GM12878 (cell line): Measurements from ENCODE around the gene DDX31. TPM values are rescaled to one million over a fixed set of nuclear protein-coding genes. Genes with fewer than 3 reads are reported as not detected.

Experiments
- ATAC-seq: fragments of 200-7000 bp; cut with Tn5 transposase; 3 replicates; pipeline ENCODE4 v1.9.1; 2020; ENCODE audit warnings: mild to moderate bottlenecking, moderate library complexity
- BruUV-seq: library from RNA; stranded (reverse); fragments of 400-500 nt; replicated peaks from 2 replicates; lab custom pipeline; 2021; lab: Mats Ljungman, UMichigan
- CTCF ChIA-PET: fragments of 300-600 bp; sonication (Branson Sonifier 250); formaldehyde crosslinking; extraction: SDS; loops from one replicate; lab custom pipeline; 2021; ENCODE audit warnings: inconsistent platforms; lab: Yijun Ruan, JAX
- POLR2A ChIA-PET: fragments of 350-600 bp; formaldehyde crosslinking; extraction: SDS; loops from one replicate; lab custom pipeline; 2021; ENCODE audit warnings: inconsistent platforms; lab: Charles Lee
- RAD21 ChIA-PET: fragments of 300-600 bp; sonication (Branson Sonifier 250); formaldehyde crosslinking; loops from one replicate; lab custom pipeline; 2023; ENCODE audit warnings: antibody characterized with exemption; ENCODE audit not compliant: unreplicated experiment; lab: Charles Lee
- SMC1A ChIA-PET: fragments of 300-600 bp; sonication (Branson Sonifier 250); formaldehyde crosslinking; loops from one replicate; lab custom pipeline; 2023; ENCODE audit not compliant: unreplicated experiment, uncharacterized antibody; lab: Charles Lee
- DNase-seq: peaks from one replicate; pipeline ENCODE4 v3.0.0-alpha.2; 2011; ENCODE audit warnings: low read depth, low spot score
- FAIRE-seq: peaks from 3 replicates; lab custom pipeline; 2011; peaks lifted over from hg19 to GRCh38; lab: Jason Lieb, UNC
- H2AFZ ChIP-seq: 2 replicates; pipeline ENCODE4 v1.6.0; 2011; ENCODE audit warnings: low read depth, low read length, control low read depth; ENCODE audit not compliant: control insufficient read depth
- H3K27ac ChIP-seq: 2 replicates; pipeline ENCODE4 v1.5.1; 2011; ENCODE audit warnings: control low read depth; ENCODE audit not compliant: control insufficient read depth, insufficient read depth
- H3K27me3 ChIP-seq, 2 experiments: replicated peaks in 1 of 2; 2 replicates each; pipeline versions ENCODE4 v1.6.0 to v1.6.1; 2011; ENCODE audit warnings: low read length in 1 of 2; ENCODE audit not compliant: control insufficient read depth in 2 of 2, insufficient read depth in 2 of 2
- H3K36me3 ChIP-seq, 2 experiments: 2 replicates each; pipeline ENCODE4 v1.5.1; 2011; ENCODE audit warnings: low read length in 1 of 2; ENCODE audit not compliant: control insufficient read depth in 2 of 2, insufficient read depth in 2 of 2
- H3K4me1 ChIP-seq: 2 replicates; pipeline ENCODE4 v1.6.1; 2011; ENCODE audit warnings: mild to moderate bottlenecking, low read length, moderate library complexity, mixed read lengths; ENCODE audit not compliant: control insufficient read depth, insufficient read depth
- H3K4me2 ChIP-seq: 2 replicates; pipeline ENCODE4 v1.6.0; 2011; ENCODE audit warnings: control low read depth; ENCODE audit not compliant: control insufficient read depth, insufficient read depth
- H3K4me3 ChIP-seq: fragments of 200-600 bp; sonication (generic); 2 replicates; pipeline ENCODE4 v1.5.1; 2016
- H3K79me2 ChIP-seq: 2 replicates; pipeline ENCODE4 v1.6.0; 2011; ENCODE audit warnings: low read length; ENCODE audit not compliant: control insufficient read depth, insufficient read depth
- H3K9ac ChIP-seq: 2 replicates; pipeline ENCODE4 v1.8.0; 2011; ENCODE audit warnings: low read length, control low read depth, mixed read lengths; ENCODE audit not compliant: control insufficient read depth, insufficient read depth
- H3K9me3 ChIP-seq: replicated peaks from 3 replicates; pipeline ENCODE4 v1.5.1; 2011; ENCODE audit warnings: mild to moderate bottlenecking, low read length; ENCODE audit not compliant: control insufficient read depth, insufficient read depth
- H4K20me1 ChIP-seq: 2 replicates; pipeline ENCODE4 v1.6.0; 2011; ENCODE audit not compliant: control insufficient read depth, insufficient read depth
- BCL11A ChIP-seq: IDR thresholded peaks from 2 replicates; pipeline ENCODE4 v1.6.1; 2011; ENCODE audit warnings: low read depth, low read length
- BRCA1 ChIP-seq: IDR thresholded peaks from 2 replicates; pipeline ENCODE4 v1.6.1; 2011; ENCODE audit warnings: low read depth, low read length, improper control_type of control experiment
- CEBPZ ChIP-seq: fragments of 150-350 bp; IDR thresholded peaks from 2 replicates; pipeline ENCODE4 v1.6.1; 2016; ENCODE audit warnings: low read depth, low read length
- CREM ChIP-seq: IDR thresholded peaks from 2 replicates; pipeline ENCODE4 v1.6.1; 2014; ENCODE audit warnings: antibody characterized with exemption, low read depth
- ESRRA ChIP-seq: IDR thresholded peaks from 2 replicates; pipeline ENCODE4 v1.6.1; 2012; ENCODE audit warnings: mild to moderate bottlenecking, low read length, improper control_type of control experiment
- NFXL1 ChIP-seq: fragments of 450-650 bp; IDR thresholded peaks from 2 replicates; pipeline ENCODE4 v1.6.1; 2017; ENCODE audit warnings: antibody characterized with exemption, mild to moderate bottlenecking, borderline replicate concordance
- PML ChIP-seq: IDR thresholded peaks from 2 replicates; pipeline ENCODE4 v1.6.1; 2012; ENCODE audit warnings: low read length, inconsistent platforms
- SIX5 ChIP-seq: IDR thresholded peaks from 2 replicates; pipeline ENCODE4 v1.6.1; 2011; ENCODE audit warnings: mild to moderate bottlenecking, low read depth, low read length, moderate library complexity; ENCODE audit not compliant: severe bottlenecking
- WGBS: methylation state at CpG from one replicate; pipeline ENCODE4 v1.1.6; 2016; ENCODE audit warnings: low lambda C conversion rate; ENCODE audit not compliant: insufficient replicate concordance, insufficient coverage; ENCODE audit errors: missing lambda C conversion rate; 5-methylcytosine and 5-hydroxymethylcytosine counted together
- in situ Hi-C: fragments of 300-500 bp; cut with MboI; formaldehyde crosslinking; loops from 9 replicates; pipeline ENCODE4 v1.14.3; 2018; ENCODE audit warnings: mixed read lengths
- intact Hi-C: fragments of 100-400 bp; cut with micrococcal nuclease; formaldehyde crosslinking; loops from one replicate; pipeline ENCODE4 v1.14.2; 2022; ENCODE audit not compliant: unreplicated experiment
- polyA plus RNA-seq, 11 experiments: library from polyadenylated mRNA; depleted of rRNA in 4 of 11; unstranded in 6 of 11; stranded (reverse) in 5 of 11; fragments of >200 nt; fragmentation: Nextera tagmentation in 4 of 11; fragmentation: Illumina TruSeq in 1 of 11; extraction: Ambion mirVana in 4 of 11; extraction: Trizol in 1 of 11; gene quantifications; 1 replicate in 1 of 11; 2 replicates in 10 of 11; pipeline versions ENCODE4 v1.2.1 to v1.2.3, GENCODE V29; 2011 to 2016; ENCODE audit warnings: inconsistent platforms in 2 of 11, missing spikeins in 2 of 11, low read depth in 1 of 11
- total RNA-seq, 4 experiments: library from RNA; depleted of rRNA in 3 of 4; stranded (reverse); fragments of >200 nt in 3 of 4; fragmentation: Illumina TruSeq in 1 of 4; extraction: Trizol in 1 of 4; gene quantifications; 2 replicates each; pipeline versions ENCODE4 v1.2.1 to v1.2.3, GENCODE V29; 2013 to 2021
- TF ChIP-seq, protein P1 (sequence below): fragments of 450-650 bp; IDR thresholded peaks from 2 replicates; pipeline ENCODE4 v1.6.1; 2014; ENCODE audit warnings: mild to moderate bottlenecking
- TF ChIP-seq, protein P2 (sequence below): fragments of 450-650 bp; IDR thresholded peaks from 2 replicates; pipeline ENCODE4 v1.6.1; 2017; ENCODE audit warnings: borderline replicate concordance

Gene DDX31
- total and polyA plus RNA-seq, 10 of the 15 experiments (the other 5 are each of a cell fraction or from before 2014, with no cell fraction given), result 12.1 to 30.8 (median 20.8) TPM

DNA sequence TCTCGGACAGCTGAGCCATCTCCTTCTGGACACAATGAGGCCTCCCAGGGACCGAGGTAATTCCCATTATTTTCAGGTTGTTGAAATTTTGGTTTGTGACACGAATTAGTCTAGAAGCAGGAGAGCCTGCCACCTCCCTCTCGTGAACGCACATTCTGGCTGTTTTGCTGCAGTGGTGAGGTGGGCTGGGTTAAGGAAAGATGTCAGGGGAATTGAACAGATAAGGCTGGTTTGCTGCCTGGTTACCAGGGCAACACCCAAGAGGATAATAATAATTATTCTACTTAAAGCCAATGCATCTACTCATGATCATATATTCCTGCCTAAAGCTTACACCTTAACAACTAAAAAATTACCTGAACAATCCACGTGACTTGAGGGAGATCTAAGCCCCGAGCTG is 38.1 kb downstream of the DDX31 start:
- ATAC-seq (no peak), DNase-seq (no peak), FAIRE-seq (no peak)
- Histone ChIP-seq H3K9me3 (no peaks in the 10 kb centered on the region), H4K20me1 (no peaks in the 10 kb centered on the region), H3K27ac (no peak overlapping the region), H3K4me1 (no peaks in the 10 kb centered on the region), H2AFZ (no peak overlapping the region), H3K27me3 (no peaks in the 10 kb centered on the region), H3K36me3 (peaks cover 12 to 30% of the 10 kb centered on the region in 2 experiments; a peak in 3 of 4 replicates), H3K4me3 (no peak overlapping the region), H3K79me2 (no peaks in the 10 kb centered on the region), H3K9ac (no peak overlapping the region), H3K4me2 (no peak overlapping the region)
- SMC1A ChIA-PET, result no interaction called here
- RAD21 ChIA-PET, result no interaction called here
- in situ Hi-C loops (no loop called here), intact Hi-C loops (no loop called here)
- no TSS peak for BruUV-seq
- POLR2A ChIA-PET, result no interaction called here
- TF ChIP-seq, protein P1, sequence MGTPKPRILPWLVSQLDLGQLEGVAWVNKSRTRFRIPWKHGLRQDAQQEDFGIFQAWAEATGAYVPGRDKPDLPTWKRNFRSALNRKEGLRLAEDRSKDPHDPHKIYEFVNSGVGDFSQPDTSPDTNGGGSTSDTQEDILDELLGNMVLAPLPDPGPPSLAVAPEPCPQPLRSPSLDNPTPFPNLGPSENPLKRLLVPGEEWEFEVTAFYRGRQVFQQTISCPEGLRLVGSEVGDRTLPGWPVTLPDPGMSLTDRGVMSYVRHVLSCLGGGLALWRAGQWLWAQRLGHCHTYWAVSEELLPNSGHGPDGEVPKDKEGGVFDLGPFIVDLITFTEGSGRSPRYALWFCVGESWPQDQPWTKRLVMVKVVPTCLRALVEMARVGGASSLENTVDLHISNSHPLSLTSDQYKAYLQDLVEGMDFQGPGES, result no peak
- TF ChIP-seq SIX5 (no peak), CREM (no peak), BRCA1 (no peak), ESRRA (no peak), NFXL1 (no peak), CEBPZ (no peak), PML (no peak), BCL11A (no peak)
- TF ChIP-seq, protein P2, sequence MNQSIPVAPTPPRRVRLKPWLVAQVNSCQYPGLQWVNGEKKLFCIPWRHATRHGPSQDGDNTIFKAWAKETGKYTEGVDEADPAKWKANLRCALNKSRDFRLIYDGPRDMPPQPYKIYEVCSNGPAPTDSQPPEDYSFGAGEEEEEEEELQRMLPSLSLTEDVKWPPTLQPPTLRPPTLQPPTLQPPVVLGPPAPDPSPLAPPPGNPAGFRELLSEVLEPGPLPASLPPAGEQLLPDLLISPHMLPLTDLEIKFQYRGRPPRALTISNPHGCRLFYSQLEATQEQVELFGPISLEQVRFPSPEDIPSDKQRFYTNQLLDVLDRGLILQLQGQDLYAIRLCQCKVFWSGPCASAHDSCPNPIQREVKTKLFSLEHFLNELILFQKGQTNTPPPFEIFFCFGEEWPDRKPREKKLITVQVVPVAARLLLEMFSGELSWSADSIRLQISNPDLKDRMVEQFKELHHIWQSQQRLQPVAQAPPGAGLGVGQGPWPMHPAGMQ, result no peak
- CTCF ChIA-PET, result no interaction called here
- 94% methylated on average over 7 of the region's 7 CpGs for WGBS
